Prostate gland (tissue), 2 donors: ENCODE results near the gene CXXC5. TPM values are rescaled to one million over a fixed set of nuclear protein-coding genes. Genes with fewer than 3 reads are reported as not detected.
A peak's percentile ranks its signal among the peaks of the same experiment; 100 is the strongest.

Experiments used
- DNase-seq: peaks from one replicate; pipeline ENCODE4 v3.0.0-alpha.2; 2019; ENCODE audit warnings: low spot score
- H3K27ac ChIP-seq, 2 donors: fragments of 200-600 bp; sonication (generic); 2 replicates each; pipeline ENCODE4 v1.5.1; 2017 to 2019
- H3K27me3 ChIP-seq: fragments of 200-600 bp; sonication (generic); replicated peaks from 2 replicates; pipeline ENCODE4 v1.5.1; 2019; ENCODE audit not compliant: insufficient read depth
- H3K36me3 ChIP-seq, 2 donors: fragments of 200-600 bp; sonication (generic); 1 replicate in 1 of 2; 2 replicates in 1 of 2; pipeline versions ENCODE4 v1.5.1 to v1.8.1; 2017 to 2019
- H3K4me1 ChIP-seq: fragments of 200-600 bp; sonication (generic); replicated peaks from 2 replicates; pipeline ENCODE4 v1.5.1; 2019
- H3K4me3 ChIP-seq, 2 donors: fragments of 200-600 bp; sonication (generic); 2 replicates each; pipeline ENCODE4 v1.5.1; 2017 to 2019
- H3K9me3 ChIP-seq: fragments of 200-600 bp; sonication (generic); 2 replicates; pipeline ENCODE4 v1.5.1; 2017
- CTCF ChIP-seq, 4 experiments: fragments of 200-600 bp in 2 of 4; fragments of 450-650 bp in 2 of 4; sonication (generic) in 2 of 4; IDR thresholded peaks; 1 replicate in 3 of 4; 2 replicates in 1 of 4; pipeline ENCODE4 v1.5.1; 2016 to 2019; ENCODE audit warnings: antibody characterized with exemption in 4 of 4, mild to moderate bottlenecking in 2 of 4, moderate library complexity in 2 of 4
- POLR2A ChIP-seq: fragments of 450-650 bp; IDR thresholded peaks from one replicate; pipeline ENCODE4 v1.6.1; 2016; ENCODE audit warnings: antibody characterized with exemption, mild to moderate bottlenecking
- POLR2AphosphoS5 ChIP-seq: sonication (generic); formaldehyde crosslinking; IDR thresholded peaks from one replicate; pipeline ENCODE4 v1.6.1; 2017; ENCODE audit warnings: antibody characterized with exemption
- WGBS: methylation state at CpG from one replicate; pipeline ENCODE4 v1.1.5; 2018; 5-methylcytosine and 5-hydroxymethylcytosine counted together
- intact Hi-C: fragments of 100-400 bp; cut with DNase I; formaldehyde crosslinking; loops from one replicate; pipeline ENCODE4 v1.14.2; 2022
- total RNA-seq, 2 donors: library from RNA; depleted of rRNA; stranded (reverse); fragments of >200 nt; gene quantifications; one replicate each; pipeline ENCODE4 v1.1.0, GENCODE V29; 2016

The CXXC5 gene
- total RNA-seq, 2 donors from 2014 or later: 47.4 to 47.7 TPM

GRCh38 chr5:139668064-139668880 is 20.1 kb downstream of the CXXC5 start:
- intact Hi-C loops: no loop called here
- TF ChIP-seq POLR2A (no peak), CTCF (IDR thresholded peaks at IDR 0.05) (peak in 2 of 4 experiments; percentile 2 to 10), POLR2AphosphoS5 (peak; percentile 32)
- DNase-seq: no peak
- H3K27me3 ChIP-seq: no peaks in the 10 kb centered on the region
- peaks cover 14% of the 10 kb centered on the region for H3K4me1 ChIP-seq
- no peaks in the 10 kb centered on the region for H3K36me3 ChIP-seq
- 4% methylated on average over 55 of the region's 55 CpGs for WGBS
- no peaks in the 10 kb centered on the region for H3K9me3 ChIP-seq
- peak overlapping the region; percentile 40 to 43 for H3K4me3 ChIP-seq
- peak overlapping the region; percentile 85 to 93 for H3K27ac ChIP-seq

- no peak for TF ChIP-seq POLR2AphosphoS5
- TF ChIP-seq CTCF (IDR thresholded peaks at IDR 0.05): no peak
- TF ChIP-seq POLR2A: no peak
- Histone ChIP-seq H3K36me3 (no peaks in the 10 kb centered on the region), H3K9me3 (no peaks in the 10 kb centered on the region), H3K27me3 (no peaks in the 10 kb centered on the region), H3K27ac (peak overlapping the region; percentile 85 to 93), H3K4me3 (peak overlapping the region in 1 of 2 donors; percentile 40), H3K4me1 (peaks cover 14% of the 10 kb centered on the region)
- no peak for DNase-seq
- WGBS: 88% methylated on average over 18 of the region's 18 CpGs
- intact Hi-C loops: no loop called here
These were observed 20.9 kb downstream of the CXXC5 start for GRCh38 chr5:139668924-139669661.

- Histone ChIP-seq H3K27ac (no peak overlapping the region), H3K4me3 (no peak overlapping the region), H3K4me1 (peaks cover 14% of the 10 kb centered on the region), H3K36me3 (no peaks in the 10 kb centered on the region), H3K27me3 (no peaks in the 10 kb centered on the region), H3K9me3 (no peaks in the 10 kb centered on the region)
- intact Hi-C loops: no loop called here
- TF ChIP-seq CTCF (IDR thresholded peaks at IDR 0.05) (no peak), POLR2AphosphoS5 (no peak), POLR2A (no peak)
- DNase-seq: no peak
- 75% methylated on average over 22 of the region's 23 CpGs for WGBS
These were observed 21.7 kb downstream of the CXXC5 start for GRCh38 chr5:139669662-139670368.

GRCh38 chr5:139670369-139671095 is 22.4 kb downstream of the CXXC5 start:
- no peaks in the 10 kb centered on the region for H3K27me3 ChIP-seq
- TF ChIP-seq CTCF (IDR thresholded peaks at IDR 0.05) (peak in 1 of 4 experiments; percentile 10), POLR2AphosphoS5 (no peak)
- no peak overlapping the region for H3K4me3 ChIP-seq
- no peaks in the 10 kb centered on the region for H3K36me3 ChIP-seq
- 84% methylated on average over 16 of the region's 16 CpGs for WGBS
- DNase-seq: no peak
- H3K27ac ChIP-seq: peak overlapping the region in 1 of 2 donors; percentile 33
- H3K4me1 ChIP-seq: peaks cover 14% of the 10 kb centered on the region
- H3K9me3 ChIP-seq: no peaks in the 10 kb centered on the region
- intact Hi-C loops: no loop called here
